SH-SY5Y (cell line): ENCODE data around the gene GJA5.

Source experiments
- GATA2 ChIP-seq: IDR thresholded peaks from 2 replicates; pipeline ENCODE4 v1.6.1; 2011; ENCODE audit warnings: mild to moderate bottlenecking, low read depth, low read length
- GATA3 ChIP-seq: IDR thresholded peaks from 2 replicates; pipeline ENCODE4 v1.6.1; 2011; ENCODE audit warnings: low read depth, mild to moderate bottlenecking, low read length, moderate library complexity

GJA5 gene

DNA sequence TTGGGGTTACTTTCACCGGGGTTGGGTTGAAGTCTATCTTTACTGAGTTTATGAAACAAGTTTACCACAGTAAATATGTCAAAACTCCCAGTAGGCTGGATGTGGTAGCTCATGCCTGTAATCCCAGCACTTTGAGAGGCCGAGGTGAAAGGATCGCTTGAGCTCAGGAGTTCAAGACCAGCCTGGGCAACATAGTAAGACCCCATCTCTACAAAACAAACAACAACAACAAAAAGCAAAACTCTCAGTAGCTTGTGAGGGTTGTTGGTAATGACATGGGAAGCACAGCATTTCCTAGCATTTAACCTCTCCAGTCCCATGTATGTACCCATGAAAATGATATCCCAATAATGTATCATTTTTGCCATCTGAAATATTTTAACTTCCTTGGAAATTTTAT, 34.7 kb downstream of the GJA5 start:
- TF ChIP-seq GATA3 (no peak), GATA2 (no peak)

DNA sequence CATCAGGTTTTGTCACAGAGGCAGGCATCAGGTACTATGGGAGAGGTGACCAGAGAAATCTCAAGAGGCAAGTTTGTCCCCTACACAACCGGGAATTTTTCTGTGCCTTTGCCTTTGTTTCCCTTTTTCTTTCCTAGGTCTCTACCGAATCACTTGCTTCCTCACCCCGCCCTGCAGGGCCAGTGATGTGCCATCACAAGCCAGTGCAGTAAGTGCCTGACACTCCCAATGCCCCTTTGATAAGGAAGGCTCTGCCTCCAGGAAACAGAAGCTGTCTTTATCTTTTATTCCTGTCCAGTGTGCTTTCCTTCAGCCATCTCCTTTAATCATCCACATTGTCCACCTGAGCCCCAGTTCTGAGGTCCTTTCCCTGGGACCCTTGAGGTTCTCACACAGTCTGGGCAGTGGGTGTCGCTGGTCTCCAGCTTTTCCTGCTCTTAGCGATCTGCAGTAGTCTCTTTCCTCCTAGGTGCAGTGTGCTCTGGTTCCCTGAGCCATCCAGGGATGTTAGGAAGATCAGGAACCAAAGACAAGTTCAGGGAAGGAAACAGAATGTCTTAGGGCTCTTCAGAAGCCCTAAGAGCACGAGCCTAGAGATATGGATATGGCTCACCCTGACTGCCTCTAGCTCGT, 36.6 kb downstream of the GJA5 start:
- TF ChIP-seq GATA3 = no peak

DNA sequence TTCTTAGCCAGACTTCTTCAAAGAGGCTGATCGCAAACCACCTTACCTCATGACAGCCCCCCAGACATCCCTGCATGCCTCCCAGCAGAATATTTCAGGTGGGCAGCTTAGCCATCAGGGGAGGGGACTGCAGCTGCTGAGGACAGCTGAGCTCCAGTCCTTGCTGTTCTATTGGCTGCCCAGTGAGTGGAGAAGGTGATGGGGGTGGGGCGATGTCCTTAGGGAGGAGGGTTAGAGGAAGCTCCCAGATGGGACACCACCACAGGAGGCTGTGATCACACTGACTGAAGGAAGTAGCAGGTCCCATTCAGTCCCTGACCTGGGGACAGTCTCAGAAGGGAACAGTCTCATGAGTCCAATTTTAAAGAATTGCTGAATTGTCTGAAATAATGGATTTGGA, 38.3 kb downstream of the GJA5 start:
- TF ChIP-seq GATA3 = no peak
- TF ChIP-seq GATA2 = no peak

DNA sequence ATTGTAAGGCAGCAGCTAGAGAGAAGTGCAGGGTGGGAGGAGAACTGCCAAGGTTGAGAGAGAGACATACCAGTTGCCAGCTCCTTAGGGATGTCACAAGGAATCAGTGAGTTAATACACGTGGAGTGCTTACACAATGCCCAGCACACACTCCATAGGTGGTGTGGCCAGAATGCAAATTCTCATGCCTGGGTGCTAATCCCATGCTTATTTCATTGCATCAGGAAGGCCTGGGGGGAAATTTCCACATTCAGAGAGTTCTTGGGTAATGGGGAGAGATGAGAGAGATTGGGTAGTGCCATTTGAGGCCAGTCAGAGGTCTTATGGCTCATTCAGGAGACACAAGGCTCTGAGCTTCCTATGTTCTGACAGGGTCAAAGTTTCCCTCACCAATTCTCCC, 38.7 kb downstream of the GJA5 start:
- TF ChIP-seq GATA3 (no peak), GATA2 (no peak)

DNA sequence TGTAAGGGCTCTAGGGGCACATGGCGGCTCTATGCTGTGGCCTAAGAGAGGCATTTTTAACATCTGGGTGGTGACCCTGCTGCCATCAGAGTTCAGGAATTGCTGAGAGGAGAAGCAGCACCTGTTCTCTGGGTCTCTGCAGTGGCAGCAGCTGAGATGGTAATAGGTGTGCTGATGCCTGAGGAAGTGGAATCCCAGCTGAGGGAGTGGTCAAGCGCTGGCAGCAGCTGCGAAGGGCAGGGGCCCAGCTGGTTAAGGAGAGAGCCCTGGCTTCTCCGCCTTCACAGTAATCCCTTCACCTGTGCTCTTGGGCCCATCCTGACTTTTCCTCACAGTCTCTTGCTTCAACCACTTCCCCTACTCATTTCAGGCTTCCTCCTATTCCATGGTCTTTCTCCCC, 39.8 kb downstream of the GJA5 start:
- TF ChIP-seq GATA3 (no peak), GATA2 (no peak)

DNA sequence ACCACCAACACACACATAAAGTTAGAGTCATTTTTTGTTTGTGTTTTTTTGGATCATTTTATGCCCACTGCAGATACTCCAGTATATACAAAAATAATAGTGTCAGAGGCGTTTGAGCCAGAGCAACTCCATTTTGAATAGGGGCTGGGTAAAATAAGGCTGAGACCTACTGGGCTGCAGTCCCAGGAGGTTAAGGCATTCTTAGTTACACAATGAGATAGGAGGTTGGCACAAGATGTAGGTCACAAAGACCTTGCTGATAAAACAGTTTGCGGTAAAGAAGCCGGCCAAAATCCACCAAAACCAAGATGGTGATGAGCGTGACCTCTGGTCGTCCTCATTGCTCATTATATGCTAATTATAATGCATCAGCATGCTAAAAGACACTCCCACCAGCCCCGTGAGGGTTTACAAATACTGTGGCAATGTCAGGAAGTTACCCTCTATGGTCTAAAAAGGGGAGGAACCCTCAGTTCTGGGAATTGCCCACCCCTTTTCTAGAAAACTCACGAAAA, 40.6 kb downstream of the GJA5 start:
- TF ChIP-seq GATA2 (no peak), GATA3 (no peak)

DNA sequence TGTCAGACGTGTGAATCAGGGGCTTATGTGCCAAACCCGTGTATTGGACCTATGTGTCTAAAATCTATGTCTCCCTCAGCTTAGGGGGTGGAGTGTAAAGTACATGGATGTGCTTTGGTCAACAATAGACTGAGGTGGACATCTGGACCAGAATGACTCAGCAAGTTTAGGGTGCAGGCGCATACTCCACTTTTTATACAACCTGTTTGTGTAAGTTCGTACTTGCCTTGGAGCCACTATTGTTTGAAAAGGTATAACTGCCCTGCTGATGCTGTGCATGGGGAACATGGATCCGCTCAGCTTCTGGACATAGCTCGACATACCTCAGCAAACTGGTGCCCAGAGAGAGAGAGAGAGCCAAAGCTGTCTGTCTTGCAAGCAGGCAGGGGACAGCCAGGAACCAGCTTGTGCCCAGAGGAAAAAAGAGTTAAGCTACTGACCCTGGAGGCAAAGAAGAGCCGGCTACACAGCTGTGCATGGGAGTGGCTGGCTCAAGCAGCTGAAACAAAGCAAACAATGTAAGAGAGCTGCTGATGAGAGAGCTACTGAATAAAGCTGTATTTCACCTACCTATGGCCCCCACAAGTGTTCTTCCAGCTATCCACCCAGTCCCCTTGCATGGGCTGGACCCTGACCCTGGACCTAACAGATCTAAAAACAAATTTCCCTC, 41.2 kb downstream of the GJA5 start:
- TF ChIP-seq GATA3 (no peak), GATA2 (no peak)

DNA sequence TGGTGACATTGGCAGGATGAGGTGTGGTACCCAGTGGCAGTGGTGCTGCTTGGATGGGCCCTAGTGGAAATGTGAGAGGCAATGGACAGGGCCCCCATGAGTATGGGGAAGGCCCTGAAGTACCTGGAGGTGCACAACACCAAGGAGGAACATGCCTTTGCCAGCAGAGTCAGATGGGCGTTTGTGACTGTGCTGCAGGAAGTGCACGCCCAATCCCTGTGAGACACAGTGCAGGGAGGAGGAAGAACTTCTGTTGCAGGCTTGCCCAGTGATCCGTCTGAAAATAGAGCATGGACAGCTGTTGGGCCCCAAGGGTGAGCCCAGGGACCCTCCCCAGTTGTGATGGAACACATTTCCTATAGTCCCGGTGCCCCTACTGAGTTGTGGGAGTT, 42.7 kb downstream of the GJA5 start:
- no peak for TF ChIP-seq GATA2
- TF ChIP-seq GATA3 = no peak

DNA sequence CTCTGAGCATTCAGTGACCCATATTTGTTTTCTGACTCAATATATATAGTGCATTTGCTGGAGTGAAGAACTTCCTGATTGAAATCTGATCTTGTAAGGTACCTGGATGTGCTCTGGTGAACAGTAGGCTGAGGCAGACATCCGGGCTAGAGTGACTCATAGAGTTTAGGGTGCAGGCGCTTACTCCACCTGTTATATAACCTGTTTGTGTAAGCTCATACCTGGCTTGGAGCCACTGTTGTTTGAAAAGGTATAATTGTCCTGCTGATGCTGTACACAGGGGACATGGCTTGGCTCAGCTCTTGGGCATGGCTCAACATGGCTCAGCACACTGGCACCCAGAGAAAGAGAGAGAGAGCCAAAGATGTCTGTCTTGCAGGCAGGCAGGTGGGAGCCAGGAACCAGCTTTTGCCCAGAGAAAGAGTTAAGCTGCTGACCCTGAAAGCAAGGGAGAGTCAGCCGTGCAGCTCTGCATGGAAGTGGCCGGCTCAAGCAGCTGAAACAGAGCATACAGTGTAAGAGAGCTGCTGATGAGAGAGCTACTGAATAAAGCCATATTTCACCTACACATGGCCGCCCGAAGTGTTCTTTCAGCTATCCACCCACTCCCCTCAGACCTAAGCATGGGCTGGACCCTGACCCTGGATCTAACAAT, 43.2 kb downstream of the GJA5 start:
- TF ChIP-seq GATA2 = no peak
- TF ChIP-seq GATA3 = no peak

DNA sequence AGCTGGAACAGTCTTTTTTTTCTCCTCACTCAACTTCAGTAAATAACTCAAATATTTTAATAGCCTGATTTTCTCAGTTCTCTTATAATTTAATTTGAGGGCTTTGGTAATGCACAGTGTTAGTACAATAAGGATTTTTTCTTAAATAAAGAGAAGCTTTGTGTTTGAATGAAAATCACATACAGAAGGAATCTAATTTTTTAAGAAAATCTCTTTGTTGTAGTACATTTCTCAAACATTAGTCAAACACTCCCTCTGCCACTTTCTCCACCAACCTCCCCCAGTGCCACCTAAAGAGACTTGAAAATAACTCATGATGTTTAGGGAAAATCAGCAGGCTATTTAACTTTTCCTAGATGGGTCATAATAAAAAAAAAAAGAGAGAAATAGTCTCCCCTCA, 47.8 kb downstream of the GJA5 start:
- TF ChIP-seq GATA3 (no peak), GATA2 (no peak)
